Esophagus squamous epithelium (tissue), 4 donors: Measurements from ENCODE around the gene GHSR.

Experiments used
- CTCF ChIP-seq, 6 experiments: fragments of 450-650 bp in 4 of 6; fragments of 200-600 bp in 2 of 6; sonication (generic) in 2 of 6; IDR thresholded peaks; one replicate each; pipeline ENCODE4 v1.5.1; 2016 to 2019; ENCODE audit warnings: antibody characterized with exemption in 6 of 6, mild to moderate bottlenecking in 4 of 6, moderate library complexity in 4 of 6
- POLR2A ChIP-seq, 4 donors: fragments of 450-650 bp; IDR thresholded peaks; one replicate each; pipeline ENCODE4 v1.6.1; 2017; ENCODE audit warnings: antibody characterized with exemption in 4 of 4, mild to moderate bottlenecking in 4 of 4, moderate library complexity in 3 of 4

- no peak for TF ChIP-seq CTCF (IDR thresholded peaks at IDR 0.05)
- no peak for TF ChIP-seq POLR2A (IDR thresholded peaks at IDR 0.05)
These were observed 23.6 kb upstream of the GHSR start for GRCh38 chr3:172471903-172472302.
